Keratinocyte (primary cell): ENCODE measurements around the gene TXNRD1. TPM values are rescaled to one million over a fixed set of nuclear protein-coding genes. Genes with fewer than 3 reads are reported as not detected.

ENCODE experiments used
- DNase-seq: peaks from one replicate; pipeline ENCODE4 v3.0.0-alpha.2; 2011; ENCODE audit warnings: low read depth, missing footprints, low spot score
- FAIRE-seq: peaks from 2 replicates; lab custom pipeline; 2011; peaks lifted over from hg19 to GRCh38; lab: Jason Lieb, UNC
- H2AFZ ChIP-seq: 2 replicates; pipeline ENCODE4 v1.6.0; 2012; ENCODE audit warnings: low read length, control low read depth, inconsistent platforms; ENCODE audit not compliant: control insufficient read depth
- H3K27ac ChIP-seq: 2 replicates; pipeline ENCODE4 v1.5.1; 2011; ENCODE audit warnings: low read length; ENCODE audit not compliant: control insufficient read depth, insufficient read depth
- H3K27me3 ChIP-seq: 3 replicates; pipeline ENCODE4 v1.6.0; 2011; ENCODE audit warnings: low read length; ENCODE audit not compliant: control insufficient read depth, insufficient read depth; ENCODE audit errors: extremely low read depth
- H3K36me3 ChIP-seq, 2 experiments: 2 replicates in 1 of 2; 3 replicates in 1 of 2; pipeline ENCODE4 v1.5.1; 2011; ENCODE audit warnings: low read length in 2 of 2, mild to moderate bottlenecking in 1 of 2; ENCODE audit not compliant: control insufficient read depth in 2 of 2, insufficient read depth in 2 of 2; ENCODE audit errors: extremely low read depth in 1 of 2
- H3K4me1 ChIP-seq: 3 replicates; pipeline ENCODE4 v1.5.1; 2011; ENCODE audit warnings: low read length; ENCODE audit not compliant: control insufficient read depth, insufficient read depth; ENCODE audit errors: extremely low read depth
- H3K4me2 ChIP-seq: 3 replicates; pipeline ENCODE4 v1.6.0; 2011; ENCODE audit warnings: low read depth, low read length; ENCODE audit not compliant: control insufficient read depth, insufficient read depth; ENCODE audit errors: extremely low read depth
- H3K4me3 ChIP-seq, 3 experiments: fragments of 200-600 bp in 1 of 3; sonication (generic) in 1 of 3; 2 replicates in 2 of 3; 3 replicates in 1 of 3; pipeline ENCODE4 v1.5.1; 2011 to 2016; ENCODE audit warnings: low read length in 3 of 3, mild to moderate bottlenecking in 3 of 3, control low read depth in 2 of 3, inconsistent platforms in 1 of 3, low read depth in 1 of 3, mixed read lengths in 1 of 3, mixed run types in 1 of 3, moderate library complexity in 1 of 3; ENCODE audit not compliant: control insufficient read depth in 2 of 3, insufficient read depth in 2 of 3; ENCODE audit errors: extremely low read depth in 1 of 3
- H3K79me2 ChIP-seq: 2 replicates; pipeline ENCODE4 v1.6.0; 2012; ENCODE audit warnings: low read length; ENCODE audit not compliant: control insufficient read depth, insufficient read depth
- H3K9ac ChIP-seq: 3 replicates; pipeline ENCODE4 v1.6.0; 2011; ENCODE audit warnings: low read length; ENCODE audit not compliant: control insufficient read depth, insufficient read depth; ENCODE audit errors: extremely low read depth
- H3K9me1 ChIP-seq: 3 replicates; pipeline ENCODE4 v1.6.0; 2011; ENCODE audit warnings: low read length; ENCODE audit not compliant: control insufficient read depth, insufficient read depth; ENCODE audit errors: extremely low read depth
- H3K9me3 ChIP-seq: 2 replicates; pipeline ENCODE4 v1.5.1; 2012; ENCODE audit warnings: low read depth, low read length; ENCODE audit not compliant: control insufficient read depth
- H4K20me1 ChIP-seq: 3 replicates; pipeline ENCODE4 v1.6.0; 2011; ENCODE audit warnings: low read length; ENCODE audit not compliant: control insufficient read depth, insufficient read depth; ENCODE audit errors: extremely low read depth
- EZH2 ChIP-seq: IDR thresholded peaks from one replicate; pipeline ENCODE4 v1.6.1; 2012; ENCODE audit warnings: inconsistent platforms, mild to moderate bottlenecking, low read length, moderate library complexity
- dilution Hi-C: fragments of 300-500 bp; cut with MboI; formaldehyde crosslinking; loops from one replicate; pipeline ENCODE4 v1.7.0; 2020; ENCODE audit warnings: low sequenced_read_pairs; ENCODE audit not compliant: extremely low pct_ligation_motif_present
- polyA plus RNA-seq, 5 experiments: library from polyadenylated mRNA; depleted of rRNA in 3 of 5; stranded (reverse) in 3 of 5; stranded (forward) in 1 of 5; unstranded in 1 of 5; fragments of >200 nt; gene quantifications; 1 replicate in 1 of 5; 2 replicates in 3 of 5; 3 replicates in 1 of 5; pipeline versions ENCODE4 v1.2.1 to v1.2.3, GENCODE V29; 2011 to 2012; ENCODE audit warnings: missing spikeins in 2 of 5, low read depth in 1 of 5, low replicate concordance in 1 of 5
- TF ChIP-seq, protein P1 (sequence below), 3 experiments: IDR thresholded peaks in 1 of 3; conservative IDR thresholded peaks in 1 of 3; optimal IDR thresholded peaks in 1 of 3; 2 replicates in 2 of 3; 3 replicates in 1 of 3; pipeline versions ENCODE3 to v1.5.1; 2011; ENCODE audit warnings: low read length in 3 of 3, mild to moderate bottlenecking in 3 of 3, moderate library complexity in 2 of 3, control low read depth in 1 of 3, inconsistent platforms in 1 of 3; ENCODE audit not compliant: insufficient read depth in 2 of 3; ENCODE audit errors: extremely low read depth in 1 of 3

TXNRD1 gene
- polyA plus RNA-seq, 1 donor (not counting 4 experiments of a cell fraction or from before 2014, with no cell fraction given), result 88.9 TPM

DNA sequence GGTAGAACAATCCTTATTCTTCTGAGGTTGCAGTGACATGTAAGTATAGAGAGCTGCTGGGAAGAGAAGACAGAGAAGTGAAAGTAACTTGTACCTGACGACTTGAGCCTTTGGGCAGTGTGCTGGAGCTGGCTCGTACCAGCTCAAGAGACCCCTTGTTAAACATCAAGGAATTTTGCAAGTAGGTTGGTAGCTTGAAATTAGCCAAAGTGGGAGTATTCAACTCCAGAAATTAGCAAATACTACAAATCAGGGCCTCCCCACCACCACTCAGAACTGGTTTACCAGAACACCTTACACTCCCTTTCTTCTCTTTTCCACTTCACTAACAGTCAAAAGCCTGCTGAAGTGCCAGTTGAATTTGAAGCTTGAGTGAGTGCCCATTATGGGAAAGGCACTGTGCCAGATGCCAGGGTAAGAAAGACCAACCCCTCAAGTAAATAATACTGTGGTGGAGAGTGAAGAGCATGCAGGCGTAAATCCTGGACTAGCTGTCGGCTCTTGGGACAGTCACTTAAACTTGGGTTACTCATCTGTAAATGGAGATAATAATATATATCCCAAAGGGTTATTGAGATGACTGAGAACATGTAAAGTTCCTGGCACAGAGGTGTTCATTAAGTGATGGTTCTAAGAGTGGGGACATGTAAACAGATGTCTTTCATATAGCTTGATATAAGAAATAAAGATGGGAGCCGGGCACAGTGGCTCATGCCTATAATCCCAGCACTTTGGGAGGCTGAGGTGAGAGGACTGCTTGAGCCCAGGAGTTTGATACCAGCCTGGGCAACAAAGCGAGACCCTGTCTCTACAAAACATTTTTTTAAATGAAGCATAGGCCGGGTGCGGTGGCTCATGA lies 60.9 kb downstream of the TXNRD1 start:
- Histone ChIP-seq H3K9me1 (no peaks in the 10 kb centered on the region), H3K9ac (peak overlapping the region; percentile 65), H3K36me3 (no peaks in the 10 kb centered on the region), H3K4me1 (peaks cover 43% of the 10 kb centered on the region), H2AFZ (peak overlapping the region; percentile 82), H3K9me3 (no peaks in the 10 kb centered on the region), H3K27me3 (no peaks in the 10 kb centered on the region), H3K79me2 (no peaks in the 10 kb centered on the region), H3K4me2 (peak overlapping the region; percentile 87), H3K4me3 (peak overlapping the region in 2 of 3 experiments; percentile 49 to 56), H3K27ac (peak overlapping the region; percentile 68), H4K20me1 (no peaks in the 10 kb centered on the region)
- TF ChIP-seq, protein P1, sequence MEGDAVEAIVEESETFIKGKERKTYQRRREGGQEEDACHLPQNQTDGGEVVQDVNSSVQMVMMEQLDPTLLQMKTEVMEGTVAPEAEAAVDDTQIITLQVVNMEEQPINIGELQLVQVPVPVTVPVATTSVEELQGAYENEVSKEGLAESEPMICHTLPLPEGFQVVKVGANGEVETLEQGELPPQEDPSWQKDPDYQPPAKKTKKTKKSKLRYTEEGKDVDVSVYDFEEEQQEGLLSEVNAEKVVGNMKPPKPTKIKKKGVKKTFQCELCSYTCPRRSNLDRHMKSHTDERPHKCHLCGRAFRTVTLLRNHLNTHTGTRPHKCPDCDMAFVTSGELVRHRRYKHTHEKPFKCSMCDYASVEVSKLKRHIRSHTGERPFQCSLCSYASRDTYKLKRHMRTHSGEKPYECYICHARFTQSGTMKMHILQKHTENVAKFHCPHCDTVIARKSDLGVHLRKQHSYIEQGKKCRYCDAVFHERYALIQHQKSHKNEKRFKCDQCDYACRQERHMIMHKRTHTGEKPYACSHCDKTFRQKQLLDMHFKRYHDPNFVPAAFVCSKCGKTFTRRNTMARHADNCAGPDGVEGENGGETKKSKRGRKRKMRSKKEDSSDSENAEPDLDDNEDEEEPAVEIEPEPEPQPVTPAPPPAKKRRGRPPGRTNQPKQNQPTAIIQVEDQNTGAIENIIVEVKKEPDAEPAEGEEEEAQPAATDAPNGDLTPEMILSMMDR (optimal IDR thresholded peaks at IDR 0.05 in 1 of 3, IDR thresholded peaks at IDR 0.05 in 1 of 3, conservative IDR thresholded peaks at IDR 0.05 in 1 of 3; ENCODE audit: extremely low read depth in 1 of 3, insufficient read depth in 2 of 3, low read length in 3 of 3), result no peak
- no peak for TF ChIP-seq EZH2
- FAIRE-seq, result no peak
- dilution Hi-C loops, result no loop called here
- DNase-seq, result no peak

DNA sequence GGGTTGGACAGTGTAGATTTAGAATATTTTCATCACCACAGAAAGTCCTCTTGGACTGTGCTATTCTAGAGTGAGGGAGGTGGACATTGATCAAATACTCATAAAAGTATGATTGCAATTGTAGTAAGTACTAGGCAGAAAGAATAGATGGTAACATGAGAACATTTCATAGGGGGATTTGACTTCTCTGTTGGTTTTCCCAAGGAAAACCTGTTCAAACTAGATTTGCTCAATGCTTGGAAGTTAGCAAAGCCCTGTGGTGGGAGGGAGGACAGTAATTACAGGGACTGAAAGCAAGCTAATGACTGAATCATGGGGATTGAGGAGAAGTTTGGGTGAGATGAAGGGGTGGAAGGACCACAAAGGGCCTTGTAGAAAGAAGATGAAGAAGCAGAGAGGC lies 63.6 kb downstream of the TXNRD1 start:
- Histone ChIP-seq H3K4me2 (peak overlapping the region; percentile 17), H3K9ac (no peak overlapping the region), H4K20me1 (no peaks in the 10 kb centered on the region), H3K9me3 (no peaks in the 10 kb centered on the region), H3K27me3 (no peaks in the 10 kb centered on the region), H3K9me1 (no peaks in the 10 kb centered on the region), H3K36me3 (no peaks in the 10 kb centered on the region), H2AFZ (peak overlapping the region; percentile 10), H3K27ac (no peak overlapping the region), H3K79me2 (no peaks in the 10 kb centered on the region), H3K4me1 (peaks cover 46% of the 10 kb centered on the region), H3K4me3 (no peak overlapping the region)
- DNase-seq (no peak), FAIRE-seq (no peak)
- TF ChIP-seq, protein P1 (optimal IDR thresholded peaks at IDR 0.05 in 1 of 3, IDR thresholded peaks at IDR 0.05 in 1 of 3, conservative IDR thresholded peaks at IDR 0.05 in 1 of 3; ENCODE audit: extremely low read depth in 1 of 3, insufficient read depth in 2 of 3, low read length in 3 of 3), result no peak
- no peak for TF ChIP-seq EZH2
- dilution Hi-C loops, result no loop called here
